GM12878 (cell line): ENCODE results near the gene STX4.

Source experiments
- BRCA1 ChIP-seq: IDR thresholded peaks from 2 replicates; pipeline ENCODE4 v1.6.1; 2011; ENCODE audit warnings: low read depth, low read length, improper control_type of control experiment
- CHD4 ChIP-seq: fragments of 200-600 bp; sonication (generic); IDR thresholded peaks from 2 replicates; pipeline ENCODE4 v1.6.1; 2016; ENCODE audit warnings: mild to moderate bottlenecking
- EZH2 ChIP-seq: IDR thresholded peaks from 2 replicates; pipeline ENCODE4 v1.6.1; 2012; ENCODE audit warnings: low read depth, mild to moderate bottlenecking, control low read depth, inconsistent platforms, low read length, borderline replicate concordance; ENCODE audit not compliant: control insufficient read depth
- JUNB ChIP-seq: IDR thresholded peaks from 2 replicates; pipeline ENCODE4 v1.6.1; 2016; ENCODE audit warnings: antibody characterized with exemption, mild to moderate bottlenecking
- POLR2A ChIP-seq: IDR thresholded peaks from 2 replicates; pipeline ENCODE4 v1.6.1; 2011; ENCODE audit warnings: low read depth, mild to moderate bottlenecking, low read length
- RAD21 ChIP-seq: IDR thresholded peaks from 2 replicates; pipeline ENCODE4 v1.6.1; 2011; ENCODE audit warnings: mild to moderate bottlenecking, low read depth, low read length, moderate library complexity; ENCODE audit not compliant: insufficient read depth
- RAD51 ChIP-seq: fragments of 450-650 bp; IDR thresholded peaks from 2 replicates; pipeline ENCODE4 v1.6.1; 2016; ENCODE audit warnings: moderate library complexity, mild to moderate bottlenecking, inconsistent platforms
- ZNF274 ChIP-seq: IDR thresholded peaks from one replicate; pipeline ENCODE4 v1.8.0; 2011; ENCODE audit not compliant: insufficient read length, insufficient read depth
- TF ChIP-seq, protein P1 (sequence below): IDR thresholded peaks from 2 replicates; pipeline ENCODE4 v1.6.1; 2012; ENCODE audit warnings: improper control_type of control experiment, low read depth, low read length; ENCODE audit not compliant: insufficient replicate concordance
- TF ChIP-seq, protein P2 (sequence below), 3 experiments: IDR thresholded peaks in 2 of 3; conservative IDR thresholded peaks in 1 of 3; 2 replicates each; pipeline ENCODE4 v1.5.1; 2011; ENCODE audit warnings: low read depth in 3 of 3, low read length in 3 of 3, mild to moderate bottlenecking in 3 of 3, control low read depth in 2 of 3, moderate library complexity in 2 of 3, inconsistent platforms in 1 of 3, mixed read lengths in 1 of 3; ENCODE audit not compliant: control insufficient read depth in 2 of 3, insufficient read depth in 1 of 3; ENCODE audit errors: extremely low read depth in 1 of 3
- TF ChIP-seq, protein P3 (sequence below): IDR thresholded peaks from 2 replicates; pipeline ENCODE4 v1.6.1; 2011; ENCODE audit warnings: borderline replicate concordance, low read depth, mild to moderate bottlenecking, moderate library complexity, low read length; ENCODE audit not compliant: insufficient read depth, poor library complexity, severe bottlenecking

GRCh38 chr16:31081428-31082351, 48.3 kb downstream of the STX4 start:
- TF ChIP-seq, protein P1, sequence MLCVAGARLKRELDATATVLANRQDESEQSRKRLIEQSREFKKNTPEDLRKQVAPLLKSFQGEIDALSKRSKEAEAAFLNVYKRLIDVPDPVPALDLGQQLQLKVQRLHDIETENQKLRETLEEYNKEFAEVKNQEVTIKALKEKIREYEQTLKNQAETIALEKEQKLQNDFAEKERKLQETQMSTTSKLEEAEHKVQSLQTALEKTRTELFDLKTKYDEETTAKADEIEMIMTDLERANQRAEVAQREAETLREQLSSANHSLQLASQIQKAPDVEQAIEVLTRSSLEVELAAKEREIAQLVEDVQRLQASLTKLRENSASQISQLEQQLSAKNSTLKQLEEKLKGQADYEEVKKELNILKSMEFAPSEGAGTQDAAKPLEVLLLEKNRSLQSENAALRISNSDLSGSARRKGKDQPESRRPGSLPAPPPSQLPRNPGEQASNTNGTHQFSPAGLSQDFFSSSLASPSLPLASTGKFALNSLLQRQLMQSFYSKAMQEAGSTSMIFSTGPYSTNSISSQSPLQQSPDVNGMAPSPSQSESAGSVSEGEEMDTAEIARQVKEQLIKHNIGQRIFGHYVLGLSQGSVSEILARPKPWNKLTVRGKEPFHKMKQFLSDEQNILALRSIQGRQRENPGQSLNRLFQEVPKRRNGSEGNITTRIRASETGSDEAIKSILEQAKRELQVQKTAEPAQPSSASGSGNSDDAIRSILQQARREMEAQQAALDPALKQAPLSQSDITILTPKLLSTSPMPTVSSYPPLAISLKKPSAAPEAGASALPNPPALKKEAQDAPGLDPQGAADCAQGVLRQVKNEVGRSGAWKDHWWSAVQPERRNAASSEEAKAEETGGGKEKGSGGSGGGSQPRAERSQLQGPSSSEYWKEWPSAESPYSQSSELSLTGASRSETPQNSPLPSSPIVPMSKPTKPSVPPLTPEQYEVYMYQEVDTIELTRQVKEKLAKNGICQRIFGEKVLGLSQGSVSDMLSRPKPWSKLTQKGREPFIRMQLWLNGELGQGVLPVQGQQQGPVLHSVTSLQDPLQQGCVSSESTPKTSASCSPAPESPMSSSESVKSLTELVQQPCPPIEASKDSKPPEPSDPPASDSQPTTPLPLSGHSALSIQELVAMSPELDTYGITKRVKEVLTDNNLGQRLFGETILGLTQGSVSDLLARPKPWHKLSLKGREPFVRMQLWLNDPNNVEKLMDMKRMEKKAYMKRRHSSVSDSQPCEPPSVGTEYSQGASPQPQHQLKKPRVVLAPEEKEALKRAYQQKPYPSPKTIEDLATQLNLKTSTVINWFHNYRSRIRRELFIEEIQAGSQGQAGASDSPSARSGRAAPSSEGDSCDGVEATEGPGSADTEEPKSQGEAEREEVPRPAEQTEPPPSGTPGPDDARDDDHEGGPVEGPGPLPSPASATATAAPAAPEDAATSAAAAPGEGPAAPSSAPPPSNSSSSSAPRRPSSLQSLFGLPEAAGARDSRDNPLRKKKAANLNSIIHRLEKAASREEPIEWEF: no peak
- TF ChIP-seq, protein P2, sequence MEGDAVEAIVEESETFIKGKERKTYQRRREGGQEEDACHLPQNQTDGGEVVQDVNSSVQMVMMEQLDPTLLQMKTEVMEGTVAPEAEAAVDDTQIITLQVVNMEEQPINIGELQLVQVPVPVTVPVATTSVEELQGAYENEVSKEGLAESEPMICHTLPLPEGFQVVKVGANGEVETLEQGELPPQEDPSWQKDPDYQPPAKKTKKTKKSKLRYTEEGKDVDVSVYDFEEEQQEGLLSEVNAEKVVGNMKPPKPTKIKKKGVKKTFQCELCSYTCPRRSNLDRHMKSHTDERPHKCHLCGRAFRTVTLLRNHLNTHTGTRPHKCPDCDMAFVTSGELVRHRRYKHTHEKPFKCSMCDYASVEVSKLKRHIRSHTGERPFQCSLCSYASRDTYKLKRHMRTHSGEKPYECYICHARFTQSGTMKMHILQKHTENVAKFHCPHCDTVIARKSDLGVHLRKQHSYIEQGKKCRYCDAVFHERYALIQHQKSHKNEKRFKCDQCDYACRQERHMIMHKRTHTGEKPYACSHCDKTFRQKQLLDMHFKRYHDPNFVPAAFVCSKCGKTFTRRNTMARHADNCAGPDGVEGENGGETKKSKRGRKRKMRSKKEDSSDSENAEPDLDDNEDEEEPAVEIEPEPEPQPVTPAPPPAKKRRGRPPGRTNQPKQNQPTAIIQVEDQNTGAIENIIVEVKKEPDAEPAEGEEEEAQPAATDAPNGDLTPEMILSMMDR (IDR thresholded peaks at IDR 0.05 in 2 of 3, conservative IDR thresholded peaks at IDR 0.05 in 1 of 3; ENCODE audit: control insufficient read depth in 2 of 3, extremely low read depth in 1 of 3, insufficient read depth in 1 of 3, low read depth in 3 of 3, low read length in 3 of 3): no peak
- TF ChIP-seq, protein P3, sequence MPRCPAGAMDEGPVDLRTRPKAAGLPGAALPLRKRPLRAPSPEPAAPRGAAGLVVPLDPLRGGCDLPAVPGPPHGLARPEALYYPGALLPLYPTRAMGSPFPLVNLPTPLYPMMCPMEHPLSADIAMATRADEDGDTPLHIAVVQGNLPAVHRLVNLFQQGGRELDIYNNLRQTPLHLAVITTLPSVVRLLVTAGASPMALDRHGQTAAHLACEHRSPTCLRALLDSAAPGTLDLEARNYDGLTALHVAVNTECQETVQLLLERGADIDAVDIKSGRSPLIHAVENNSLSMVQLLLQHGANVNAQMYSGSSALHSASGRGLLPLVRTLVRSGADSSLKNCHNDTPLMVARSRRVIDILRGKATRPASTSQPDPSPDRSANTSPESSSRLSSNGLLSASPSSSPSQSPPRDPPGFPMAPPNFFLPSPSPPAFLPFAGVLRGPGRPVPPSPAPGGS: no peak
- TF ChIP-seq ZNF274: no peak
- no peak for TF ChIP-seq EZH2
- TF ChIP-seq RAD21: no peak
- no peak for TF ChIP-seq POLR2A
- TF ChIP-seq CHD4: no peak
- no peak for TF ChIP-seq RAD51
- no peak for TF ChIP-seq JUNB
- no peak for TF ChIP-seq BRCA1
